WTC11 (cell line): ENCODE results near the gene DTD1. TPM values are rescaled to one million over a fixed set of nuclear protein-coding genes. Genes with fewer than 3 reads are reported as not detected.

ENCODE experiments used
- ATAC-seq: fragments of 200-7000 bp; cut with Tn5 transposase; 2 replicates; pipeline ENCODE4 v1.10.0; 2021; ENCODE audit warnings: mild to moderate bottlenecking, moderate library complexity
- CTCF ChIA-PET: fragments of 300-600 bp; sonication (Branson Sonifier 250); formaldehyde crosslinking; loops from one replicate; lab custom pipeline; 2021; ENCODE audit warnings: antibody characterized with exemption; lab: Charles Lee
- POLR2A ChIA-PET: fragments of 350-600 bp; sonication (Branson Sonifier 250); formaldehyde crosslinking; loops from one replicate; lab custom pipeline; 2021; ENCODE audit warnings: antibody characterized with exemption; lab: Charles Lee
- DNase-seq: peaks from one replicate; pipeline ENCODE4 v3.0.0; 2021; ENCODE audit warnings: low spot score
- H3K27ac Mint-ChIP-seq: 2 replicates; pipeline ENCODE4 v1.8.0; 2021; ENCODE audit warnings: mixed read lengths
- H3K27me3 Mint-ChIP-seq: 2 replicates; pipeline ENCODE4 v1.8.0; 2021; ENCODE audit warnings: low read depth, mild to moderate bottlenecking, moderate library complexity, mixed read lengths
- H3K36me3 Mint-ChIP-seq: 2 replicates; pipeline ENCODE4 v1.8.0; 2021; ENCODE audit warnings: mixed read lengths
- H3K4me1 Mint-ChIP-seq: 2 replicates; pipeline ENCODE4 v1.8.0; 2022; ENCODE audit warnings: mixed read lengths
- H3K4me3 Mint-ChIP-seq: 2 replicates; pipeline ENCODE4 v1.8.0; 2021; ENCODE audit warnings: mild to moderate bottlenecking, moderate library complexity, mixed read lengths
- H3K9me3 Mint-ChIP-seq: 2 replicates; pipeline ENCODE4 v1.8.0; 2021; ENCODE audit warnings: mixed read lengths
- CBFB ChIP-seq: sonication (generic); formaldehyde crosslinking; IDR thresholded peaks from 2 replicates; pipeline ENCODE4 v1.8.1; 2022; ENCODE audit warnings: mild to moderate bottlenecking, low read depth, missing genetic modification reagents
- CREB1 ChIP-seq: sonication (generic); formaldehyde crosslinking; IDR thresholded peaks from 2 replicates; pipeline ENCODE4 v1.8.0; 2023; ENCODE audit warnings: mild to moderate bottlenecking, missing genetic modification reagents
- CREM ChIP-seq: sonication (generic); formaldehyde crosslinking; IDR thresholded peaks from 2 replicates; pipeline ENCODE4 v1.8.1; 2022; ENCODE audit warnings: mild to moderate bottlenecking, missing genetic modification reagents, moderate library complexity
- ESRRA ChIP-seq: sonication (generic); formaldehyde crosslinking; IDR thresholded peaks from 2 replicates; pipeline ENCODE4 v1.8.1; 2022; ENCODE audit warnings: mild to moderate bottlenecking, missing genetic modification reagents, borderline replicate concordance
- FOXK1 ChIP-seq: sonication (generic); formaldehyde crosslinking; IDR thresholded peaks from 2 replicates; pipeline ENCODE4 v1.8.0; 2022; ENCODE audit warnings: mild to moderate bottlenecking, moderate library complexity, missing genetic modification reagents
- FOXP1 ChIP-seq: sonication (generic); formaldehyde crosslinking; IDR thresholded peaks from 2 replicates; pipeline ENCODE4 v1.8.0; 2022; ENCODE audit warnings: missing genetic modification reagents, mild to moderate bottlenecking, moderate library complexity, borderline replicate concordance
- GABPB1 ChIP-seq: sonication (generic); formaldehyde crosslinking; IDR thresholded peaks from 2 replicates; pipeline ENCODE4 v1.8.1; 2023; ENCODE audit warnings: mild to moderate bottlenecking, missing genetic modification reagents
- KAT7 ChIP-seq: sonication (generic); formaldehyde crosslinking; IDR thresholded peaks from 2 replicates; pipeline ENCODE4 v1.8.1; 2023; ENCODE audit warnings: missing genetic modification reagents, mild to moderate bottlenecking, borderline replicate concordance
- MYBL2 ChIP-seq: sonication (generic); formaldehyde crosslinking; IDR thresholded peaks from 2 replicates; pipeline ENCODE4 v1.8.1; 2023; ENCODE audit warnings: mild to moderate bottlenecking, moderate library complexity, missing genetic modification reagents
- NFE2L1 ChIP-seq: sonication (generic); formaldehyde crosslinking; IDR thresholded peaks from 2 replicates; pipeline ENCODE4 v1.8.1; 2023; ENCODE audit warnings: missing genetic modification reagents
- SMAD4 ChIP-seq: sonication (generic); formaldehyde crosslinking; IDR thresholded peaks from 2 replicates; pipeline ENCODE4 v1.8.0; 2022; ENCODE audit warnings: mild to moderate bottlenecking, missing genetic modification reagents
- SP1 ChIP-seq: sonication (generic); formaldehyde crosslinking; conservative IDR thresholded peaks from 2 replicates; pipeline ENCODE4 v1.8.1; 2022; ENCODE audit warnings: missing genetic modification reagents
- STAT6 ChIP-seq: sonication (generic); formaldehyde crosslinking; conservative IDR thresholded peaks from 2 replicates; pipeline ENCODE4 v1.8.1; 2023; ENCODE audit warnings: mild to moderate bottlenecking, low read depth, missing genetic modification reagents, moderate library complexity
- TEAD1 ChIP-seq: sonication (generic); formaldehyde crosslinking; IDR thresholded peaks from 2 replicates; pipeline ENCODE4 v1.8.0; 2022; ENCODE audit warnings: mild to moderate bottlenecking, missing genetic modification reagents
- TEAD4 ChIP-seq: sonication (generic); formaldehyde crosslinking; IDR thresholded peaks from 2 replicates; pipeline ENCODE4 v1.8.0; 2022; ENCODE audit warnings: mild to moderate bottlenecking, missing genetic modification reagents
- ZNF138 ChIP-seq: sonication (generic); formaldehyde crosslinking; conservative IDR thresholded peaks from 2 replicates; pipeline ENCODE4 v1.8.1; 2022; ENCODE audit warnings: mild to moderate bottlenecking, moderate library complexity, missing genetic modification reagents
- ZNF232 ChIP-seq: sonication (generic); formaldehyde crosslinking; IDR thresholded peaks from 2 replicates; pipeline ENCODE4 v1.8.0; 2022; ENCODE audit warnings: mild to moderate bottlenecking, missing genetic modification reagents
- ZNF416 ChIP-seq: fragments of 250-450 bp; sonication (Bioruptor Pico); IDR thresholded peaks from 2 replicates; pipeline ENCODE4 v1.9.0; 2021; ENCODE audit warnings: mild to moderate bottlenecking, inconsistent platforms
- total RNA-seq: library from RNA; stranded (reverse); gene quantifications from 3 replicates; pipeline ENCODE4 v1.2.3, GENCODE V29; 2021
- TF ChIP-seq, protein P1 (sequence below): sonication (generic); formaldehyde crosslinking; IDR thresholded peaks from 2 replicates; pipeline ENCODE4 v1.8.1; 2022; ENCODE audit warnings: low read depth, mild to moderate bottlenecking, moderate library complexity, missing genetic modification reagents, borderline replicate concordance
- TF ChIP-seq, protein P2 (sequence below): sonication (generic); formaldehyde crosslinking; IDR thresholded peaks from 2 replicates; pipeline ENCODE4 v1.8.0; 2022; ENCODE audit warnings: mild to moderate bottlenecking, missing genetic modification reagents
- TF ChIP-seq, protein P3 (sequence below): sonication (generic); formaldehyde crosslinking; IDR thresholded peaks from 2 replicates; pipeline ENCODE4 v1.8.1; 2023; ENCODE audit warnings: mild to moderate bottlenecking, missing genetic modification reagents
- TF ChIP-seq, protein P4 (sequence below): sonication (generic); formaldehyde crosslinking; IDR thresholded peaks from 2 replicates; pipeline ENCODE4 v1.8.1; 2023; ENCODE audit warnings: mild to moderate bottlenecking, missing genetic modification reagents
- TF ChIP-seq, protein P5 (sequence below): sonication (generic); formaldehyde crosslinking; IDR thresholded peaks from 2 replicates; pipeline ENCODE4 v1.8.0; 2022; ENCODE audit warnings: mild to moderate bottlenecking, missing genetic modification reagents
- TF ChIP-seq, protein P6 (sequence below): sonication (generic); formaldehyde crosslinking; IDR thresholded peaks from 2 replicates; pipeline ENCODE4 v1.8.1; 2022; ENCODE audit warnings: mild to moderate bottlenecking, missing genetic modification reagents, moderate library complexity, borderline replicate concordance

The DTD1 gene
- total RNA-seq, 1 experiment from 2014 or later: 71.1 TPM

GRCh38 chr20:18553746-18554145 is 34.1 kb upstream of the DTD1 start (continued):
- TF ChIP-seq CBFB (CRISPR knock-in tag) (no peak), ZNF232 (no peak)

DNA sequence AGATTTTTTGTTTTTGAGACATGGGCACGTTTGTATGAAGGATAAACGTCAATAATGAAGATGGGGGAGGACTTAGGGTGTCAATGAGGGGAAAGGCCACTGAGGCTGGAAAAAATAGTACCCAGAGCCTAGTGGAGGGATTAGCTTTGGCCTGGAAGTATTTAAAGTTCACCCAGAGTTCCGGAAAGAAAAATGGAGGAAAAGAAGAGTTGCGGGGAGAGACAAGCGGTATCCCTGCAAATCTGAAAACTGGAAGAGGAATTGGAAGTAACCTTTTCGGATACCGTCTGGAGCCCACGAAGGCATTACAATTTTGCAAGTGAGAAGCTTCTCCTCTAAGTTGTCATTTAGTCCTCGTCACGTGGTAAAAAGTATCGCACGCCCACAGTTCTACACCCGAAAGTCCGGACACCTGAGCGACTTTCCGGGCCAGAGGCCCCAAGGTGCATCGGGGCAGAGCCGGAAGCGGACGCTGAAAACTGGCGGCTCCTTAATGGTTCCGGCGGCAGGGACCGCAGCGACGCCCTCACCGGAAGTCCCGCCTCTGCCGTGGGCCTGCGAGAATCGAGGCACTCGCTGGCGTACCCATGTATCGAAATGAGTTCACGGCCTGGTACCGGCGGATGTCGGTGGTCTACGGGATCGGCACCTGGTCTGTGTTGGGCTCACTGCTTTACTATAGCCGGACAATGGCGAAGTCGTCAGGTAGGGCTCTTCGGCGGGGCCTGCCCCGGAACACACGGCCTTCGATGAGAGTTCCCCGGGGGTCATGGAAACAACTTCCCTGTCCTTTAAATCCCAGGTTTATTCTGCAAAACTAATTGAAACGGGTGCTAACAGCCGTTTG is 20.7 kb upstream of the DTD1 start, which contains the start of gene SMIM26:
Gene SMIM26 (plus strand): TSS at position 541 of the 847 bp plus-strand sequence. CDS start 47 bp downstream, at position 588.
- CTCF ChIA-PET: no interaction called here
- ATAC-seq: peak; percentile 98
- TF ChIP-seq CREB1 (CRISPR knock-in tag) (0 out of 2 replicates have a peak, but pooled peaks have one; percentile 50), KAT7 (CRISPR knock-in tag) (0 out of 2 replicates have a peak, but pooled peaks have one; percentile 49), ZNF416 (CRISPR knock-in tag) (no peak), TEAD1 (CRISPR knock-in tag) (peak; percentile 59; the same call in 1 of the 2 replicates), SP1 (CRISPR knock-in tag) (peak; percentile 74), SMAD4 (CRISPR knock-in tag) (no peak), ESRRA (CRISPR knock-in tag) (no peak), GABPB1 (CRISPR knock-in tag) (peak; percentile 93), ZNF138 (no peak), STAT6 (CRISPR knock-in tag) (0 out of 2 replicates have a peak, but pooled peaks have one; percentile 11), FOXK1 (peak; percentile 85), TEAD4 (CRISPR knock-in tag) (no peak), FOXP1 (CRISPR knock-in tag) (peak; percentile 62; the same call in 1 of the 2 replicates), NFE2L1 (peak; percentile 20; the same call in 1 of the 2 replicates), CREM (0 out of 2 replicates have a peak, but pooled peaks have one; percentile 46), CBFB (CRISPR knock-in tag) (0 out of 2 replicates have a peak, but pooled peaks have one; percentile 71), MYBL2 (CRISPR knock-in tag) (peak; percentile 70; the same call in 1 of the 2 replicates)
- TF ChIP-seq, protein P1, sequence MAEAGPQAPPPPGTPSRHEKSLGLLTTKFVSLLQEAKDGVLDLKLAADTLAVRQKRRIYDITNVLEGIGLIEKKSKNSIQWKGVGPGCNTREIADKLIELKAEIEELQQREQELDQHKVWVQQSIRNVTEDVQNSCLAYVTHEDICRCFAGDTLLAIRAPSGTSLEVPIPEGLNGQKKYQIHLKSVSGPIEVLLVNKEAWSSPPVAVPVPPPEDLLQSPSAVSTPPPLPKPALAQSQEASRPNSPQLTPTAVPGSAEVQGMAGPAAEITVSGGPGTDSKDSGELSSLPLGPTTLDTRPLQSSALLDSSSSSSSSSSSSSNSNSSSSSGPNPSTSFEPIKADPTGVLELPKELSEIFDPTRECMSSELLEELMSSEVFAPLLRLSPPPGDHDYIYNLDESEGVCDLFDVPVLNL: no peak
- TF ChIP-seq, protein P2, sequence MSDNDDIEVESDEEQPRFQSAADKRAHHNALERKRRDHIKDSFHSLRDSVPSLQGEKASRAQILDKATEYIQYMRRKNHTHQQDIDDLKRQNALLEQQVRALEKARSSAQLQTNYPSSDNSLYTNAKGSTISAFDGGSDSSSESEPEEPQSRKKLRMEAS (CRISPR knock-in tag): peak; percentile 73
- TF ChIP-seq, protein P3, sequence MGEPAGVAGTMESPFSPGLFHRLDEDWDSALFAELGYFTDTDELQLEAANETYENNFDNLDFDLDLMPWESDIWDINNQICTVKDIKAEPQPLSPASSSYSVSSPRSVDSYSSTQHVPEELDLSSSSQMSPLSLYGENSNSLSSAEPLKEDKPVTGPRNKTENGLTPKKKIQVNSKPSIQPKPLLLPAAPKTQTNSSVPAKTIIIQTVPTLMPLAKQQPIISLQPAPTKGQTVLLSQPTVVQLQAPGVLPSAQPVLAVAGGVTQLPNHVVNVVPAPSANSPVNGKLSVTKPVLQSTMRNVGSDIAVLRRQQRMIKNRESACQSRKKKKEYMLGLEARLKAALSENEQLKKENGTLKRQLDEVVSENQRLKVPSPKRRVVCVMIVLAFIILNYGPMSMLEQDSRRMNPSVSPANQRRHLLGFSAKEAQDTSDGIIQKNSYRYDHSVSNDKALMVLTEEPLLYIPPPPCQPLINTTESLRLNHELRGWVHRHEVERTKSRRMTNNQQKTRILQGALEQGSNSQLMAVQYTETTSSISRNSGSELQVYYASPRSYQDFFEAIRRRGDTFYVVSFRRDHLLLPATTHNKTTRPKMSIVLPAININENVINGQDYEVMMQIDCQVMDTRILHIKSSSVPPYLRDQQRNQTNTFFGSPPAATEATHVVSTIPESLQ (CRISPR knock-in tag): no peak
- TF ChIP-seq, protein P4, sequence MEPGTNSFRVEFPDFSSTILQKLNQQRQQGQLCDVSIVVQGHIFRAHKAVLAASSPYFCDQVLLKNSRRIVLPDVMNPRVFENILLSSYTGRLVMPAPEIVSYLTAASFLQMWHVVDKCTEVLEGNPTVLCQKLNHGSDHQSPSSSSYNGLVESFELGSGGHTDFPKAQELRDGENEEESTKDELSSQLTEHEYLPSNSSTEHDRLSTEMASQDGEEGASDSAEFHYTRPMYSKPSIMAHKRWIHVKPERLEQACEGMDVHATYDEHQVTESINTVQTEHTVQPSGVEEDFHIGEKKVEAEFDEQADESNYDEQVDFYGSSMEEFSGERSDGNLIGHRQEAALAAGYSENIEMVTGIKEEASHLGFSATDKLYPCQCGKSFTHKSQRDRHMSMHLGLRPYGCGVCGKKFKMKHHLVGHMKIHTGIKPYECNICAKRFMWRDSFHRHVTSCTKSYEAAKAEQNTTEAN (CRISPR knock-in tag): peak; percentile 48; the same call in 1 of the 2 replicates
- TF ChIP-seq, protein P5, sequence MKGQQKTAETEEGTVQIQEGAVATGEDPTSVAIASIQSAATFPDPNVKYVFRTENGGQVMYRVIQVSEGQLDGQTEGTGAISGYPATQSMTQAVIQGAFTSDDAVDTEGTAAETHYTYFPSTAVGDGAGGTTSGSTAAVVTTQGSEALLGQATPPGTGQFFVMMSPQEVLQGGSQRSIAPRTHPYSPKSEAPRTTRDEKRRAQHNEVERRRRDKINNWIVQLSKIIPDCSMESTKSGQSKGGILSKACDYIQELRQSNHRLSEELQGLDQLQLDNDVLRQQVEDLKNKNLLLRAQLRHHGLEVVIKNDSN: peak; percentile 84
- TF ChIP-seq, protein P6, sequence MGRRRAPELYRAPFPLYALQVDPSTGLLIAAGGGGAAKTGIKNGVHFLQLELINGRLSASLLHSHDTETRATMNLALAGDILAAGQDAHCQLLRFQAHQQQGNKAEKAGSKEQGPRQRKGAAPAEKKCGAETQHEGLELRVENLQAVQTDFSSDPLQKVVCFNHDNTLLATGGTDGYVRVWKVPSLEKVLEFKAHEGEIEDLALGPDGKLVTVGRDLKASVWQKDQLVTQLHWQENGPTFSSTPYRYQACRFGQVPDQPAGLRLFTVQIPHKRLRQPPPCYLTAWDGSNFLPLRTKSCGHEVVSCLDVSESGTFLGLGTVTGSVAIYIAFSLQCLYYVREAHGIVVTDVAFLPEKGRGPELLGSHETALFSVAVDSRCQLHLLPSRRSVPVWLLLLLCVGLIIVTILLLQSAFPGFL: 0 out of 2 replicates have a peak, but pooled peaks have one; percentile 23

More for the DNA sequence above, 20.7 kb upstream of the DTD1 start, which contains the start of gene SMIM26:
- H3K4me1 Mint-ChIP-seq: peaks cover 6% of the 10 kb centered on the region; the same call in 1 of the 2 replicates
- peaks cover 27% of the 10 kb centered on the region for H3K36me3 Mint-ChIP-seq
- H3K4me3 Mint-ChIP-seq: peak within 1 kb of the TSS; percentile 90
- no peaks in the 10 kb centered on the region for H3K27me3 Mint-ChIP-seq
- peak within 1 kb of the TSS; percentile 95 for H3K27ac Mint-ChIP-seq
- DNase-seq: peak; percentile 88
- POLR2A ChIA-PET: interaction anchor here (1.2 to 1.8 kb wide), 2 partner anchors 22 to 60 kb away, joined by 3 to 6 read pairs; no protein-coding TSS in a partner anchor
- H3K9me3 Mint-ChIP-seq: no peaks in the 10 kb centered on the region
